GM23338 (cell line): ENCODE data around the gene GOLGA6A. TPM values are rescaled to one million over a fixed set of nuclear protein-coding genes. Genes with fewer than 3 reads are reported as not detected.

Experiments used
- ATAC-seq: fragments of 200-7000 bp; cut with Tn5 transposase; 3 replicates; pipeline ENCODE4 v1.9.1; 2020
- DNase-seq: peaks from one replicate; pipeline ENCODE4 v3.0.0-alpha.2; 2015; ENCODE audit warnings: low spot score
- H2AFZ ChIP-seq: fragments of 200-600 bp; sonication (generic); 2 replicates; pipeline ENCODE4 v1.8.0; 2016; ENCODE audit warnings: antibody characterized with exemption, mild to moderate bottlenecking, moderate library complexity
- H3F3A ChIP-seq: fragments of 200-600 bp; sonication (generic); replicated peaks from 2 replicates; pipeline ENCODE4 v1.8.0; 2017; ENCODE audit warnings: antibody characterized with exemption, mixed run types, low read depth
- H3K27ac ChIP-seq: fragments of 200-600 bp; sonication (generic); 2 replicates; pipeline ENCODE4 v1.6.1; 2016; ENCODE audit warnings: low read depth
- H3K27me3 ChIP-seq: fragments of 200-600 bp; sonication (generic); 2 replicates; pipeline ENCODE4 v1.8.0; 2016; ENCODE audit warnings: mild to moderate bottlenecking, mixed run types, moderate library complexity; ENCODE audit not compliant: insufficient read depth
- H3K36me3 ChIP-seq: fragments of 200-600 bp; sonication (generic); 2 replicates; pipeline ENCODE4 v1.8.0; 2016; ENCODE audit warnings: mild to moderate bottlenecking; ENCODE audit not compliant: insufficient read depth
- H3K4me1 ChIP-seq: fragments of 200-600 bp; sonication (generic); 2 replicates; pipeline ENCODE4 v1.8.0; 2016; ENCODE audit warnings: mild to moderate bottlenecking, moderate library complexity; ENCODE audit not compliant: insufficient read depth
- H3K4me2 ChIP-seq: fragments of 200-600 bp; sonication (generic); 2 replicates; pipeline ENCODE4 v1.7.1; 2017; ENCODE audit warnings: mixed run types
- H3K4me3 ChIP-seq: fragments of 200-600 bp; sonication (generic); 2 replicates; pipeline ENCODE4 v1.6.1; 2016; ENCODE audit warnings: mixed run types
- H3K79me2 ChIP-seq: fragments of 200-600 bp; sonication (generic); replicated peaks from 2 replicates; pipeline ENCODE4 v1.8.0; 2017; ENCODE audit warnings: mild to moderate bottlenecking; ENCODE audit not compliant: insufficient read depth
- H3K9me2 ChIP-seq: fragments of 200-600 bp; sonication (generic); 2 replicates; pipeline ENCODE4 v1.8.0; 2017; ENCODE audit not compliant: insufficient read depth
- H4K20me1 ChIP-seq: fragments of 200-600 bp; sonication (generic); replicated peaks from 2 replicates; pipeline ENCODE4 v1.8.0; 2017; ENCODE audit warnings: mild to moderate bottlenecking; ENCODE audit not compliant: insufficient read depth
- H3K27ac Mint-ChIP-seq: 2 replicates; pipeline ENCODE4 v1.8.0; 2020; ENCODE audit warnings: inconsistent platforms, mild to moderate bottlenecking, moderate library complexity, mixed read lengths
- H3K27me3 Mint-ChIP-seq: 3 replicates; pipeline ENCODE4 v1.8.0; 2022; ENCODE audit warnings: low read depth, mild to moderate bottlenecking, moderate library complexity, mixed read lengths, inconsistent platforms; ENCODE audit not compliant: insufficient read depth, poor library complexity
- H3K36me3 Mint-ChIP-seq: 3 replicates; pipeline ENCODE4 v1.8.0; 2021; ENCODE audit warnings: low read depth, mild to moderate bottlenecking, inconsistent platforms, moderate library complexity, mixed read lengths
- H3K4me1 Mint-ChIP-seq: 3 replicates; pipeline ENCODE4 v1.8.0; 2020; ENCODE audit warnings: mild to moderate bottlenecking, inconsistent platforms, mixed read lengths
- H3K4me3 Mint-ChIP-seq: 3 replicates; pipeline ENCODE4 v1.8.0; 2021; ENCODE audit warnings: moderate library complexity, mild to moderate bottlenecking, inconsistent platforms, mixed read lengths
- H3K9me3 Mint-ChIP-seq: 3 replicates; pipeline ENCODE4 v1.8.0; 2020; ENCODE audit warnings: moderate library complexity, mild to moderate bottlenecking, inconsistent platforms, mixed read lengths
- CREB1 ChIP-seq: fragments of 250-450 bp; sonication (Bioruptor Pico); IDR thresholded peaks from 2 replicates; pipeline ENCODE4 v1.5.0; 2020; ENCODE audit warnings: low read depth, mild to moderate bottlenecking, moderate library complexity
- EZH2 ChIP-seq: fragments of 200-600 bp; sonication (generic); IDR thresholded peaks from one replicate; pipeline ENCODE4 v1.8.0; 2017; ENCODE audit warnings: antibody characterized with exemption, mild to moderate bottlenecking, low read depth; ENCODE audit not compliant: unreplicated experiment
- EZH2phosphoT487 ChIP-seq: fragments of 200-600 bp; sonication (generic); IDR thresholded peaks from one replicate; pipeline ENCODE4 v1.8.1; 2018; ENCODE audit warnings: antibody characterized with exemption; ENCODE audit not compliant: unreplicated experiment
- JUNB ChIP-seq: IDR thresholded peaks from one replicate; pipeline ENCODE4 v1.6.1; 2016; ENCODE audit warnings: antibody characterized with exemption; ENCODE audit not compliant: unreplicated experiment
- NANOG ChIP-seq: IDR thresholded peaks from 2 replicates; pipeline ENCODE4 v1.6.1; 2016; ENCODE audit warnings: antibody characterized with exemption, borderline replicate concordance
- POLR2AphosphoS5 ChIP-seq: IDR thresholded peaks from 2 replicates; pipeline ENCODE4 v1.6.1; 2016; ENCODE audit warnings: antibody characterized with exemption, low read depth
- STAT1 ChIP-seq: IDR thresholded peaks from one replicate; pipeline ENCODE4 v1.6.1; 2016; ENCODE audit warnings: antibody characterized with exemption; ENCODE audit not compliant: unreplicated experiment
- ZNF114 ChIP-seq: fragments of 250-450 bp; sonication (Bioruptor Pico); IDR thresholded peaks from 2 replicates; pipeline ENCODE4 v1.5.0; 2020; ENCODE audit warnings: mild to moderate bottlenecking, moderate library complexity
- ZNF331 ChIP-seq: fragments of 250-450 bp; sonication (Bioruptor Pico); IDR thresholded peaks from 2 replicates; pipeline ENCODE4 v1.5.0; 2020; ENCODE audit warnings: low read depth, mild to moderate bottlenecking, moderate library complexity
- polyA plus RNA-seq: library from polyadenylated mRNA; unstranded; fragments of >200 nt; fragmentation: Nextera tagmentation; extraction: Ambion mirVana; gene quantifications from 2 replicates; pipeline ENCODE4 v1.2.1, GENCODE V29; 2016
- total RNA-seq: library from RNA; depleted of rRNA; stranded (reverse); fragments of >200 nt; shearing (Covaris generic); gene quantifications from 2 replicates; pipeline ENCODE4 v1.2.3, GENCODE V29; 2014
- TF ChIP-seq, protein P1 (sequence below), 2 experiments: fragments of 200-600 bp in 1 of 2; sonication (generic) in 1 of 2; conservative IDR thresholded peaks; 2 replicates each; pipeline versions ENCODE4 v1.5.1 to v1.6.1; 2016 to 2017; ENCODE audit warnings: antibody characterized with exemption in 2 of 2, low read depth in 2 of 2, mild to moderate bottlenecking in 2 of 2, moderate library complexity in 1 of 2
- TF ChIP-seq, protein P2 (sequence below): IDR thresholded peaks from 2 replicates; pipeline ENCODE4 v1.6.1; 2016; ENCODE audit warnings: antibody characterized with exemption
- TF ChIP-seq, protein P3 (sequence below): IDR thresholded peaks from one replicate; pipeline ENCODE4 v1.6.1; 2018; ENCODE audit warnings: antibody characterized with exemption; ENCODE audit not compliant: unreplicated experiment
- TF ChIP-seq, protein P4 (sequence below): fragments of 250-450 bp; sonication (Bioruptor Pico); IDR thresholded peaks from 2 replicates; pipeline ENCODE4 v1.5.0; 2020; ENCODE audit warnings: mild to moderate bottlenecking, moderate library complexity

The GOLGA6A gene
- total and polyA plus RNA-seq, 2 experiments from 2014 or later = 0.18 to 2.1 TPM

DNA sequence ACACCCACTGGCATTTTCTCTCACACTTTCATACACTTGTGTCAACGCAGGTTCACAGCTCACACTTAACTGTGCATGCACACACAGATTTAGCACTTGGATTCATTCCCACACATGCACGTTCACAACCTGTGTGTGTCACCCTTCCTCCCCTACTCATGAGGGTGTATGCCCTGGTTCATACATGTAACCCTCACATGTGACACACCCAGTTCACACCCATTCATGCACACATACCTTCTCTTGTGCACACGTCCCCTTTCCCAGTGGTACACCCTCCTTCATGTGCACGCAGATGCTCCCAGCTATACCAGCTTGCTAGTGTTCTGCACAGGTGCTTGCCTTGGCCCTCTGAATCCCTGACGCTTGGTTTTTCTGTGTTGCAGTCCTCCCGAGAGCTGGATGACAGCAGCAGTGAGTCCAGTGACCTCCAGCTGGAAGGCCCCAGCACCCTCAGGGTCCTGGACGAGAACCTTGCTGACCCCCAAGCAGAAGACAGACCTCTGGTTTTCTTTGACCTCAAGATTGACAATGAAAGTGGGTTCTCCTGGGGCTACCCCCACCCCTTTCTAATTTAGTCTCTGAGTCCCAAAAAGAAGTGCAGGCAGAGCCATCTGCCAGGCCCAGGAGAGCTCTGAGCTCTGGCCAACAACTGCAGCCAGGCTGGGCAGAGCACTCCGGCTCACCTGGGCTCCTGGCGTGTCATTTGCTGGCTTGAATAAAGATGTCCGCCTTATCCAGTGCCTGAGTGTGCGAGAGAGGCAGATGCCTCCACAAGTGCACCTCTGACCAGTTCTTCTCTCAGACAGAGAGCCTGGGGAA lies 39.5 kb downstream of the GOLGA6A start:
- Histone ChIP-seq H3K79me2 (no peaks in the 10 kb centered on the region), H3K4me1 (peaks cover 8% of the 10 kb centered on the region; the same call in 1 of the 2 replicates), H3F3A (no peaks in the 10 kb centered on the region), H3K36me3 (no peaks in the 10 kb centered on the region), H3K4me2 (no peak overlapping the region), H3K4me3 (no peak overlapping the region), H3K27me3 (no peaks in the 10 kb centered on the region), H3K27ac (no peak overlapping the region), H3K9me2 (no peaks in the 10 kb centered on the region), H4K20me1 (no peaks in the 10 kb centered on the region; the same call in 1 of the 2 replicates), H2AFZ (no peak overlapping the region)
- Mint-ChIP-seq H3K27ac (no peak overlapping the region), H3K4me3 (no peak overlapping the region), H3K36me3 (no peaks in the 10 kb centered on the region), H3K4me1 (peaks cover 19% of the 10 kb centered on the region), H3K27me3 (peaks cover 19% of the 10 kb centered on the region), H3K9me3 (no peaks in the 10 kb centered on the region; the same call in 2 of the 3 replicates)
- DNase-seq (no peak), ATAC-seq (no peak)
- no peak for TF ChIP-seq POLR2AphosphoS5
- TF ChIP-seq EZH2 = no peak
- no peak for TF ChIP-seq STAT1
- TF ChIP-seq, protein P1, sequence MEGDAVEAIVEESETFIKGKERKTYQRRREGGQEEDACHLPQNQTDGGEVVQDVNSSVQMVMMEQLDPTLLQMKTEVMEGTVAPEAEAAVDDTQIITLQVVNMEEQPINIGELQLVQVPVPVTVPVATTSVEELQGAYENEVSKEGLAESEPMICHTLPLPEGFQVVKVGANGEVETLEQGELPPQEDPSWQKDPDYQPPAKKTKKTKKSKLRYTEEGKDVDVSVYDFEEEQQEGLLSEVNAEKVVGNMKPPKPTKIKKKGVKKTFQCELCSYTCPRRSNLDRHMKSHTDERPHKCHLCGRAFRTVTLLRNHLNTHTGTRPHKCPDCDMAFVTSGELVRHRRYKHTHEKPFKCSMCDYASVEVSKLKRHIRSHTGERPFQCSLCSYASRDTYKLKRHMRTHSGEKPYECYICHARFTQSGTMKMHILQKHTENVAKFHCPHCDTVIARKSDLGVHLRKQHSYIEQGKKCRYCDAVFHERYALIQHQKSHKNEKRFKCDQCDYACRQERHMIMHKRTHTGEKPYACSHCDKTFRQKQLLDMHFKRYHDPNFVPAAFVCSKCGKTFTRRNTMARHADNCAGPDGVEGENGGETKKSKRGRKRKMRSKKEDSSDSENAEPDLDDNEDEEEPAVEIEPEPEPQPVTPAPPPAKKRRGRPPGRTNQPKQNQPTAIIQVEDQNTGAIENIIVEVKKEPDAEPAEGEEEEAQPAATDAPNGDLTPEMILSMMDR (conservative IDR thresholded peaks at IDR 0.05; ENCODE audit: low read depth in 2 of 2) = no peak
- no peak for TF ChIP-seq ZNF114 (CRISPR knock-in tag)
- no peak for TF ChIP-seq CREB1
- TF ChIP-seq ZNF331 (CRISPR knock-in tag) = no peak
- TF ChIP-seq, protein P2, sequence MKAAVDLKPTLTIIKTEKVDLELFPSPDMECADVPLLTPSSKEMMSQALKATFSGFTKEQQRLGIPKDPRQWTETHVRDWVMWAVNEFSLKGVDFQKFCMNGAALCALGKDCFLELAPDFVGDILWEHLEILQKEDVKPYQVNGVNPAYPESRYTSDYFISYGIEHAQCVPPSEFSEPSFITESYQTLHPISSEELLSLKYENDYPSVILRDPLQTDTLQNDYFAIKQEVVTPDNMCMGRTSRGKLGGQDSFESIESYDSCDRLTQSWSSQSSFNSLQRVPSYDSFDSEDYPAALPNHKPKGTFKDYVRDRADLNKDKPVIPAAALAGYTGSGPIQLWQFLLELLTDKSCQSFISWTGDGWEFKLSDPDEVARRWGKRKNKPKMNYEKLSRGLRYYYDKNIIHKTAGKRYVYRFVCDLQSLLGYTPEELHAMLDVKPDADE = no peak
- TF ChIP-seq, protein P3, sequence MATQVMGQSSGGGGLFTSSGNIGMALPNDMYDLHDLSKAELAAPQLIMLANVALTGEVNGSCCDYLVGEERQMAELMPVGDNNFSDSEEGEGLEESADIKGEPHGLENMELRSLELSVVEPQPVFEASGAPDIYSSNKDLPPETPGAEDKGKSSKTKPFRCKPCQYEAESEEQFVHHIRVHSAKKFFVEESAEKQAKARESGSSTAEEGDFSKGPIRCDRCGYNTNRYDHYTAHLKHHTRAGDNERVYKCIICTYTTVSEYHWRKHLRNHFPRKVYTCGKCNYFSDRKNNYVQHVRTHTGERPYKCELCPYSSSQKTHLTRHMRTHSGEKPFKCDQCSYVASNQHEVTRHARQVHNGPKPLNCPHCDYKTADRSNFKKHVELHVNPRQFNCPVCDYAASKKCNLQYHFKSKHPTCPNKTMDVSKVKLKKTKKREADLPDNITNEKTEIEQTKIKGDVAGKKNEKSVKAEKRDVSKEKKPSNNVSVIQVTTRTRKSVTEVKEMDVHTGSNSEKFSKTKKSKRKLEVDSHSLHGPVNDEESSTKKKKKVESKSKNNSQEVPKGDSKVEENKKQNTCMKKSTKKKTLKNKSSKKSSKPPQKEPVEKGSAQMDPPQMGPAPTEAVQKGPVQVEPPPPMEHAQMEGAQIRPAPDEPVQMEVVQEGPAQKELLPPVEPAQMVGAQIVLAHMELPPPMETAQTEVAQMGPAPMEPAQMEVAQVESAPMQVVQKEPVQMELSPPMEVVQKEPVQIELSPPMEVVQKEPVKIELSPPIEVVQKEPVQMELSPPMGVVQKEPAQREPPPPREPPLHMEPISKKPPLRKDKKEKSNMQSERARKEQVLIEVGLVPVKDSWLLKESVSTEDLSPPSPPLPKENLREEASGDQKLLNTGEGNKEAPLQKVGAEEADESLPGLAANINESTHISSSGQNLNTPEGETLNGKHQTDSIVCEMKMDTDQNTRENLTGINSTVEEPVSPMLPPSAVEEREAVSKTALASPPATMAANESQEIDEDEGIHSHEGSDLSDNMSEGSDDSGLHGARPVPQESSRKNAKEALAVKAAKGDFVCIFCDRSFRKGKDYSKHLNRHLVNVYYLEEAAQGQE = no peak
- TF ChIP-seq EZH2phosphoT487 = no peak
- TF ChIP-seq JUNB = no peak
- TF ChIP-seq NANOG = no peak
- TF ChIP-seq, protein P4, sequence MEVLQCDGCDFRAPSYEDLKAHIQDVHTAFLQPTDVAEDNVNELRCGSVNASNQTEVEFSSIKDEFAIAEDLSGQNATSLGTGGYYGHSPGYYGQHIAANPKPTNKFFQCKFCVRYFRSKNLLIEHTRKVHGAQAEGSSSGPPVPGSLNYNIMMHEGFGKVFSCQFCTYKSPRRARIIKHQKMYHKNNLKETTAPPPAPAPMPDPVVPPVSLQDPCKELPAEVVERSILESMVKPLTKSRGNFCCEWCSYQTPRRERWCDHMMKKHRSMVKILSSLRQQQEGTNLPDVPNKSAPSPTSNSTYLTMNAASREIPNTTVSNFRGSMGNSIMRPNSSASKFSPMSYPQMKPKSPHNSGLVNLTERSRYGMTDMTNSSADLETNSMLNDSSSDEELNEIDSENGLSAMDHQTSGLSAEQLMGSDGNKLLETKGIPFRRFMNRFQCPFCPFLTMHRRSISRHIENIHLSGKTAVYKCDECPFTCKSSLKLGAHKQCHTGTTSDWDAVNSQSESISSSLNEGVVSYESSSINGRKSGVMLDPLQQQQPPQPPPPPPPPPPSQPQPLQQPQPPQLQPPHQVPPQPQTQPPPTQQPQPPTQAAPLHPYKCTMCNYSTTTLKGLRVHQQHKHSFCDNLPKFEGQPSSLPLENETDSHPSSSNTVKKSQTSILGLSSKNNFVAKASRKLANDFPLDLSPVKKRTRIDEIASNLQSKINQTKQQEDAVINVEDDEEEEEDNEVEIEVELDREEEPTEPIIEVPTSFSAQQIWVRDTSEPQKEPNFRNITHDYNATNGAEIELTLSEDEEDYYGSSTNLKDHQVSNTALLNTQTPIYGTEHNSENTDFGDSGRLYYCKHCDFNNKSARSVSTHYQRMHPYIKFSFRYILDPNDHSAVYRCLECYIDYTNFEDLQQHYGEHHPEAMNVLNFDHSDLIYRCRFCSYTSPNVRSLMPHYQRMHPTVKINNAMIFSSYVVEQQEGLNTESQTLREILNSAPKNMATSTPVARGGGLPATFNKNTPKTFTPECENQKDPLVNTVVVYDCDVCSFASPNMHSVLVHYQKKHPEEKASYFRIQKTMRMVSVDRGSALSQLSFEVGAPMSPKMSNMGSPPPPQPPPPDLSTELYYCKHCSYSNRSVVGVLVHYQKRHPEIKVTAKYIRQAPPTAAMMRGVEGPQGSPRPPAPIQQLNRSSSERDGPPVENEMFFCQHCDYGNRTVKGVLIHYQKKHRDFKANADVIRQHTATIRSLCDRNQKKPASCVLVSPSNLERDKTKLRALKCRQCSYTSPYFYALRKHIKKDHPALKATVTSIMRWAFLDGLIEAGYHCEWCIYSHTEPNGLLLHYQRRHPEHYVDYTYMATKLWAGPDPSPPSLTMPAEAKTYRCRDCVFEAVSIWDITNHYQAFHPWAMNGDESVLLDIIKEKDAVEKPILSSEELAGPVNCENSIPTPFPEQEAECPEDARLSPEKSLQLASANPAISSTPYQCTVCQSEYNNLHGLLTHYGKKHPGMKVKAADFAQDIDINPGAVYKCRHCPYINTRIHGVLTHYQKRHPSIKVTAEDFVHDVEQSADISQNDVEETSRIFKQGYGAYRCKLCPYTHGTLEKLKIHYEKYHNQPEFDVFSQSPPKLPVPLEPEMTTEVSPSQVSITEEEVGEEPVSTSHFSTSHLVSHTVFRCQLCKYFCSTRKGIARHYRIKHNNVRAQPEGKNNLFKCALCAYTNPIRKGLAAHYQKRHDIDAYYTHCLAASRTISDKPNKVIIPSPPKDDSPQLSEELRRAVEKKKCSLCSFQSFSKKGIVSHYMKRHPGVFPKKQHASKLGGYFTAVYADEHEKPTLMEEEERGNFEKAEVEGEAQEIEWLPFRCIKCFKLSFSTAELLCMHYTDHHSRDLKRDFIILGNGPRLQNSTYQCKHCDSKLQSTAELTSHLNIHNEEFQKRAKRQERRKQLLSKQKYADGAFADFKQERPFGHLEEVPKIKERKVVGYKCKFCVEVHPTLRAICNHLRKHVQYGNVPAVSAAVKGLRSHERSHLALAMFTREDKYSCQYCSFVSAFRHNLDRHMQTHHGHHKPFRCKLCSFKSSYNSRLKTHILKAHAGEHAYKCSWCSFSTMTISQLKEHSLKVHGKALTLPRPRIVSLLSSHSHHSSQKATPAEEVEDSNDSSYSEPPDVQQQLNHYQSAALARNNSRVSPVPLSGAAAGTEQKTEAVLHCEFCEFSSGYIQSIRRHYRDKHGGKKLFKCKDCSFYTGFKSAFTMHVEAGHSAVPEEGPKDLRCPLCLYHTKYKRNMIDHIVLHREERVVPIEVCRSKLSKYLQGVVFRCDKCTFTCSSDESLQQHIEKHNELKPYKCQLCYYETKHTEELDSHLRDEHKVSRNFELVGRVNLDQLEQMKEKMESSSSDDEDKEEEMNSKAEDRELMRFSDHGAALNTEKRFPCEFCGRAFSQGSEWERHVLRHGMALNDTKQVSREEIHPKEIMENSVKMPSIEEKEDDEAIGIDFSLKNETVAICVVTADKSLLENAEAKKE = no peak
